Measurements from ENCODE around the gene PTPRE.

PTPRE gene

DNA sequence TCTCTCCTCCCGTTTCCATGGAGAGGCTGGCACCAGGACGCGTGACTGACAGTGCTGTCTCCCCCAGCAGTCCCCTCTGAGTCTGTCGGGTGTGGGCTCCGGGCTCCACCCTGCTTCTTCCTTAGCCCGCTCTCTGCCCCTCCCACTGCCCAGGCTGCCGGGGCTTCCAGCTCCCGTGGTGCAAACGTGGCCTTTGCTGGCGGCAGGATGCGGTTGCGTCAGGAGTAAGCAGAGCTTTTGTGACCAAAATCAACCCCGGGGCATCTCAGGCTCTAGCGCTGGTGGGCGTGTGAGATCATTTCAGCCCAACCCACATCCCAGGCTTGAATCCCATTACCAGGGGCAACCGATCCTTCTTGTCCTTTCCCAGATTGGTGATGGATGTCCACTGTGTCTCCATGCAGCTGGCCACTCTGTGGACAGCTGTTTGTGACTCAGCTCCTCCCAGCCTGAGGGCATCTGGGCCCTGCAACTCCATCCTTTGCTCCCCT lies 28.2 kb downstream of the PTPRE start:
- no peak overlapping the region for H3K4me3 ChIP-seq (ENCODE audit: low read depth, low read length)
- TF ChIP-seq, protein P1, sequence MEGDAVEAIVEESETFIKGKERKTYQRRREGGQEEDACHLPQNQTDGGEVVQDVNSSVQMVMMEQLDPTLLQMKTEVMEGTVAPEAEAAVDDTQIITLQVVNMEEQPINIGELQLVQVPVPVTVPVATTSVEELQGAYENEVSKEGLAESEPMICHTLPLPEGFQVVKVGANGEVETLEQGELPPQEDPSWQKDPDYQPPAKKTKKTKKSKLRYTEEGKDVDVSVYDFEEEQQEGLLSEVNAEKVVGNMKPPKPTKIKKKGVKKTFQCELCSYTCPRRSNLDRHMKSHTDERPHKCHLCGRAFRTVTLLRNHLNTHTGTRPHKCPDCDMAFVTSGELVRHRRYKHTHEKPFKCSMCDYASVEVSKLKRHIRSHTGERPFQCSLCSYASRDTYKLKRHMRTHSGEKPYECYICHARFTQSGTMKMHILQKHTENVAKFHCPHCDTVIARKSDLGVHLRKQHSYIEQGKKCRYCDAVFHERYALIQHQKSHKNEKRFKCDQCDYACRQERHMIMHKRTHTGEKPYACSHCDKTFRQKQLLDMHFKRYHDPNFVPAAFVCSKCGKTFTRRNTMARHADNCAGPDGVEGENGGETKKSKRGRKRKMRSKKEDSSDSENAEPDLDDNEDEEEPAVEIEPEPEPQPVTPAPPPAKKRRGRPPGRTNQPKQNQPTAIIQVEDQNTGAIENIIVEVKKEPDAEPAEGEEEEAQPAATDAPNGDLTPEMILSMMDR (IDR thresholded peaks at IDR 0.05; ENCODE audit: borderline replicate concordance, insufficient read depth, low read depth, low read length) = no peak

DNA sequence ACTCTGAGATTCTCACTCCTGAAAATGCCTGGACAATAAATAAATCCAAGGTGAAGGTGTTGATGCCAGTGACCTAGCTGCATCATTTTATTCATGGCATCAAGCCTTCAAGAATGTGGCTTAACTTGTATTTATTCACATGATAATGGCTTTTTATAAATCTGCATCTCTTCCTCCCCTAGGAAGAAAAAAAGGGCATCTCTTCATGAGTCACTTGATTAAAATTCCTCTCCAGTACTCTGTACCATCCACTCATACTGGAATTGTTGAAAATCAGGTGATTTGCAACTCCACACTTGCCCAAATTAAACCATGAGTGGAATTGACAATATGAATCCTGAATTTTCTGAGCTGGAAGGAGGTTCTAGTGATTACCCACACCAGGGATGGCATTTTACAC lies 30.2 kb downstream of the PTPRE start:
- no peak overlapping the region for H3K4me3 ChIP-seq (ENCODE audit: low read depth, low read length)
- TF ChIP-seq, protein P1 (IDR thresholded peaks at IDR 0.05; ENCODE audit: borderline replicate concordance, insufficient read depth, low read depth, low read length) = no peak

- TF ChIP-seq, protein P1 (IDR thresholded peaks at IDR 0.05; ENCODE audit: borderline replicate concordance, insufficient read depth, low read depth, low read length) = no peak
- no peak overlapping the region for H3K4me3 ChIP-seq (ENCODE audit: low read depth, low read length)
These were observed 31.1 kb downstream of the PTPRE start for GRCh38 chr10:127937915-127938463.

DNA sequence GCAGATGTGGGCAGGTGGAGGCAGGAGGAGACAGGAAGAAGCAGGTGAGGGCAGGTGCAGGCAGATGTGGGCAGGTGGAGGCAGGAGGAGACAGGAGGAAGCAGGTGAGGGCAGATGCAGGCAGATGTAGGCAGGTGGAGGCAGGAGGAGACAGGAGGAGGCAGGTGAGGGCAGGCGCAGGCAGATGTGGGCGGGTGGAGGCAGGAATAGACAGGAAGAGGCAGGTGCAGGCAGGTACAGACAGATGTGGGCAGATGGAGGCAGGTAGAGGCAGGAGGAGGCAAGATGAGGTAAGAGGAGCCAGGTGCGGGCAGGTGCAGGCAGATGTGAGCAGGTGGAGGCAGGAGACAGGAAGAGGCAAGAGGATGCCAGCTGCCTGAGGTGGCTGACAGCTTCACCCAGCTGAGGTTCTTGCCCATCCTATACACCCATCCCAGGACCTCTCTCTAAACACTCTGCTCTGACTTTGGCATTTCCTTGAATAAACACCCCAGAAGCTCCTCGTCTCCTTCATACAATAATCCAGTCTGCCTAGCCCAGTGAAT lies 33.0 kb downstream of the PTPRE start:
- TF ChIP-seq, protein P1 (IDR thresholded peaks at IDR 0.05; ENCODE audit: borderline replicate concordance, insufficient read depth, low read depth, low read length) = no peak
- no peak overlapping the region for H3K4me3 ChIP-seq (ENCODE audit: low read depth, low read length)

- no peak overlapping the region for H3K4me3 ChIP-seq (ENCODE audit: low read depth, low read length)
- TF ChIP-seq, protein P1 (IDR thresholded peaks at IDR 0.05; ENCODE audit: borderline replicate concordance, insufficient read depth, low read depth, low read length) = no peak
These were observed 34.1 kb downstream of the PTPRE start for GRCh38 chr10:127940866-127941640.

DNA sequence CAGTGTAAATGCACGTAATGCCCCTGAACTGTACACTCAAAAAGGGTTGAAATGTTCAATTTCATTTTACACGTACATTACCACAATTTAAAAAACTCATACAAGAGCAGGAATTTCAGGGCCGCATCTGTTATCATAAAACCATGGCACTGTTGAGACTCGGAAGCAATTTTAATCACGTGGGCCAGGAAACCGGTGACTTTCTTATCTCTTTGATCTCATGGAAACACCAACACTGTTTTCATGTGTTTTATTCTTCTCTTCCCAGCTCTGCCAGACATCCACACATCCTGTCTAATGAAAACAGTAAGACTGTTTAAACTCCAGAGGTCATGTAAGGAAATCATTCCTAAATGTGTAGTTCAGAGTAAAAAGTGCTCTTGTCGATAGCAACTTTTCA lies 35.9 kb downstream of the PTPRE start:
- TF ChIP-seq, protein P1 (IDR thresholded peaks at IDR 0.05; ENCODE audit: borderline replicate concordance, insufficient read depth, low read depth, low read length) = no peak
- no peak overlapping the region for H3K4me3 ChIP-seq (ENCODE audit: low read depth, low read length)

Measured in GM12875 (cell line).